HG02642 (cell line): ENCODE measurements around the gene KDSR.
A peak's percentile ranks its signal among the peaks of the same experiment; 100 is the strongest.

Source experiments
- ATAC-seq: cut with Tn5 transposase; IDR thresholded peaks from one replicate; pipeline ENCODE4 v1.9.1; 2021; ENCODE audit warnings: mild to moderate bottlenecking; ENCODE audit not compliant: unreplicated experiment, poor library complexity

KDSR gene

DNA sequence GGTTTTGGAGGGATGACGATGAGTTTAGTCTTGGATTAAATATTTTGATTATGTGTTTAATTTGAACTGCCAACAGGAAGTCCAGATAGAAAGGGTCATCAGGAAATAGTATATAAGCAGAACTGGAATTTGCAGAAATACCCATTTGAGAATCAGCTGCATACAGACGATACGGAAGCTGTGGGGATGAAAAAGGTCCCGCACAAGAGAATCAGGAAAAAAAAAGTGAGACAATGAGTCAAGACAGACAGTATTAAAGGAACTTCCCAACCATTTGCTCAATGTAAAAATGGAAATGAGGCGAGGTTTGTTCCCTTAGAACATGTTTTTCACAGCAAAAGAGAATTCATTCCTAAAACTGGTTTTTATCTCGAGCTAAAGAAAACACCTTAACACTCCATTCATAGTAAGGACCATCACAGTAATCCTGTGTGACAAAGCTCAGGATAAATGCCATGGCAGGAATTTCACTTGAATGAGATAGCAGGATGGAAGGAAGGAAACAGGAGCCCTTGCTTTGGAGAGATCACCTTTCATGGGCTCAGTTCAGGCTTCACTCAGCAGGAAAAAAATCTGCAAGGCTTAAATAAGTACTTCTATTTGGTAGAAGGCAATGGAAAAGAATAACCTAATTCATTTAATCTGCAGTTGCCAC lies 76.7 kb downstream of the KDSR start:
- no peak for ATAC-seq

DNA sequence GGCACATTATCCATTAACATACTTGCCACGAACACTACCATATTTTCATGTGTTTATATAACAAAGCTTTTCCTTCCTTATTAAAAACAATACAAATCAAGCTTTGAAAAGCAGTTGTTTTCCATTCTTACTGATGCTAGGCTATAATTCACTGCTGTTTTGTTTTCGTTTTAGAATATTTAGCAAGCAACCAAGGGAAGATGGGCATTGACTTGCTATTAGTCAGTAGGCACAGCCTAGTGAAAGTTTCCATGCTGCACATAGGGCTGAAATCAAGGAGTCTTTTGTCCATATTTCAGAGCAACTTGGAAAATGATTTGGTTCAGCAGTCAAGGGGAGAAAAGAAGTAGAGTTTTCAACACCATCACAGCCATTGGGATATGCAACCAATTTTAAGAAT lies 78.7 kb downstream of the KDSR start:
- no peak for ATAC-seq

DNA sequence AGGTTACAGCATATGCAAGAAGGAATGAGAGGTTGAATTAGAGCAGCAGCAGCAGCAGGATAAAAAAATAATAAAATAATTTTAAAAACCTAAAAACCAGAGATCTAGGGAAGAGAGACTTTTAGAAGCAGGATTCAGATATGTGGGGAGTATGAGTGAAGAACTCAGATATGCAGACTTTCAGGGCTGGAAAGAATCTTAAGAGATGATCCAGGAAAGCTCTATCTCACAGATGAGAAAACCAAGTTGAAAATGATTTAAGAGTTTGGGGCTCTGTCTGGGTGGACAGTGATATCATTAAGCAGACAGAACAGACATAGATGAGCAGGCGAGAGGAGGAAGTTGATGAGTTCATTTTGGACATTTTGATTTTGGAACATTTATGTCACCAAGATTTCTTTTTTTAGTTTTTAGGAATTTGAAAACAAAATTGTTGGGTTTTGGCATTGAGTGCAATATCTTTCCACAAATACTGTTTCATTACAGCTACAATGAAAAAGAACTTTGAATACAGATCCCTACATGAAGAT lies 79.2 kb downstream of the KDSR start:
- ATAC-seq = no peak

DNA sequence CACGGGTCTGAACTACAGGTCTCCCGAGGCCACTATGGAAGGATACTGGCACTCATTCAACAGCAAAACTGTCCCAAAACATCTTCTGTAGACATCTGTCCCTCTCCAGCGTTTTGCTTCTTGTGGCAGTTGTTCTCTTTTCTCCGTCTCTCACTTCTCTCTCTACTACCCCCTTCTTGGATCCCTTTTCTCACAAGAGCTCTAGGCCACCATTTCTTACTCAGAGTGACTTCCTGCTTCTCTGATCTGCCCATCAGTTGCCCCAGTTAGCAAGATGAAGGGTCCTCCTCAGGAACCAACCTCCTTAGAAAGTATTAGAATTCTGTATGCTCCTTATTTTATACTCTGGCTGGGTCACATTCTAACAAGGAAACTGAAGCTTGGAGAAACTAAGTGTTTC lies 80.1 kb downstream of the KDSR start:
- no peak for ATAC-seq

DNA sequence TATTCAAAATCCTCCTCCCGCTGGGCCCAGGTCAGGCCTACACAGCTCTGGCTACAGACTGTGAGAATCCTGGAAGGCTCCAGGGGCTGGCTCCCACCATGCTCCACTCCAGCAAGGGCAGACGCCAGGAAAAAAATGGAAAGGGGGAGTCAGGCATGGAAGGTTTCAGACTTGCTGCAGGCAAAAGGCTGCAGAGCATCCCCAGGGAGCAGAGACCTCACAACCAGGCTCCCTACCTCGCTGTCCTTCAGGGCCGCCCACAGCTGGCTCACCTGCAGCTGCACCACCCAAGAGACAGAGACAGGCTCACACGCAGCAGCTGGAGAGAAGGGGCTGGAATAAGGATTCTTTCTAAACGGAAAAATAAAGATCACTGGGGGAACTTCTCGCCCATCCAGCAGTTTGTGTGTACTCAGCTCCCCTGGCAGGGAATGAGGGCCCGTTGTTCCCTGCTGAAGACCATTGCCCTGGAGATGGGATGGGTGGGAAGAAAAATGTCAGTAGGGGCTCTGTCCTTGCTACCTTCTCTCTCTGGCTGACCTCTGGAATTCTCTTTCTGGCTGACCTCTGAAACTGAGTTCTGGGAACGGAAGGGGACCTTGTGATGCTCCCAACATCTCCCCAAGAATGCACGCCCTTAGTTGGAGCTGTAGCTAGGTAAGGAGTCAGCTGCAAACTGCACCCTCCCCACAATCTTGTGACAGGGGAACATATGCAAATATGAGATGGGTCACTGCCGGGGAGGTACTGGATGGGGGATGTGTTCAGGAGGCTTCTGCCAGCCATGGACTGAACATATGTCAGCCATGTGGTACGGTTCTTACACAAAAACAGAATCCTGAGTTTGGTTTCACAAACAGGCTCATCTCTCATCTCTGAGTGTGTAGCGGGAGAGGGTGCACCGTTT lies 81.9 kb downstream of the KDSR start:
- peak; percentile 96 for ATAC-seq

DNA sequence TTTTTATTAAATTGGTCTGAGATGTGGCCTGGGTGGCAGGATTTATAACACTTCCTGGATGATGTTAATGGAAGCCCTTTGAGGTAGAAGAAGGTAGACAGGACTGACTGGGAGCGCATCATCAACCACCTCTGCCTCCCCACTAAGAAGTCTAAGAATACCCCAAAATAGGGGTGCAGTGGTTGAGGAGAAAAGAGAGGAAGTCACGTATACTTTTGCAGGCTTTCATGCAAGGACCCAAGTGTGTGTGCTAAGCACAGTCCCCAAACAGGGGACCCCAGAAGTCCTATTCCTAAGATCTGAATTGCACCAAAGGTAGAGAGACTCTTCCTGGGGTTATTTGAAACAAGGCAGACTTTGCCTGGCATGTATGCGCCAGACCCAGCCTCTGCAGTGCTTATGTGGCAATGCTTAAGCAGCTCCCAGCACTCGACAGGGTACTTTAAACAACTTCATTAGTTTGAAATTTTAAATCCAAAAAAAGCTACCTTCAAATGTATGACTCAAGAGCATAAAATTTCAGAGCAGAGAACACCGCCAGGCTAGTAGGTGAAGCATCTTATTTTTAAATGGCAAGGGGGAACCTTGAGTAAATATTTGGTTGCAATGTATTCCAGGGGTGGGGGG lies 82.7 kb downstream of the KDSR start:
- ATAC-seq = no peak

DNA sequence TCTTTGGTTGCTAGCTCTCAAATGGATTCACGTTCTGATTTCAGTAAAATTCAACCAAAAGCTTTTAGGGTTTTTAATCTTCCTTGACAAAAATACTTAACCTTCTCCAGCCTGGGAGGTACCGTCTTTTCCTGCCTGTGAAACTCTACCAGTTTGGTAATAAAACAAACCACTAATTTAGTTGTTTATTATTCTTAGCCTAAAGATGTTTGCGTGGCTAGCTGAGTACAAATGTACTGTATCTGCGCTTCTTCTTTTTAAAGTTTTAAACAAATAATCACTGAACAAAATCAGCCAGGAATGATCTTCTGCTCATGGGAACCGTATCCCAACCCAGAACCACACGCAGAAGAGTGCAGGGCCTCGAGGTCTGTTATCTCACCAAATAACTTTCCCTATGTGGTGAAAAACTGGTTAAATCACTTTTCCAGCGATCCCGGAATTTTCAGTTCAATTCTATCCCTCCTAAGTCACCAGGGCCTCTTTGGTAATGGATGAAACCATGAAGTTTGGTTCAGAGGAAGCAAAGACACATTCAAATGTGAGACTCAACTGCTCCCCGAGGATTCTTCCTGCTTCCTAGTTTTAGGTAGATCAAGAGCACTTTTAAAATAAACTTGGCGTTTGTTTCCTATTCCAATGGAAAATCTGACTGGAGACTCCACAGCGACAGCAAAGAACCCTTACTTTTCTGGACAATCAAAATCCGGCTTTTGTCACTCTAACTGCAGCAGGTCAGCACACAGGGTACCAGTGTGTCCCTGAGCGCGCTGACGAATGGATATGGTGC lies 83.5 kb downstream of the KDSR start:
- ATAC-seq = no peak

DNA sequence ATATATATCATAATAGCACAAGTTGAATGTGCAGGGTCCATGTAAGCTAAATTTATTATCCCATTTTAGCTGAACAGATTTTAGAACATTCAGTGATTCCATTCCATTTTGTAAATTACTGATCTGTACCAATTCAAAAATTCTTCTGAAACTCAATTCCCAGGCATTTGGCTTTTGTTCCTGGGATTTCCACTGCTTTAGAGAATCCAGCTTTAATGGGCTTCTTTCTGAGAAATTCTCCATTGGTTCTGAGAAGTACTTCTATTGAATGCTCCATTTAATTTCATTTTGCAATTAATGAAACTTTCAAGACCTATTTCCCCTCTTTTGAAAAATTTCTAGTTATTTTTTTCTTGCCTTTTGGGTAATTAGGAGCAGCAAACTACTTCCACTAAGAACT lies 84.2 kb downstream of the KDSR start:
- no peak for ATAC-seq
